ENCODE measurements around the gene JAG1.
A peak's percentile ranks its signal among the peaks of the same experiment; 100 is the strongest.

Gene JAG1

GRCh38 chr20:10666221-10667076 is 7.3 kb downstream of the JAG1 start:
- H3K4me3 ChIP-seq (ENCODE audit: control insufficient read depth, low read depth, low read length), result no peak overlapping the region
- no peak for TF ChIP-seq CTCF (conservative IDR thresholded peaks at IDR 0.05; ENCODE audit: control insufficient read depth, insufficient read depth, low read depth, low read length)
- no peak for DNase-seq (ENCODE audit: low read depth)

GRCh38 chr20:10665791-10666190 is 8.0 kb downstream of the JAG1 start:
- H3K4me3 ChIP-seq (ENCODE audit: control insufficient read depth, low read depth, low read length), result no peak overlapping the region
- no peak for TF ChIP-seq CTCF (conservative IDR thresholded peaks at IDR 0.05; ENCODE audit: control insufficient read depth, insufficient read depth, low read depth, low read length)
- DNase-seq (ENCODE audit: low read depth), result peak; percentile 47

- DNase-seq (ENCODE audit: low read depth), result no peak
- TF ChIP-seq CTCF (conservative IDR thresholded peaks at IDR 0.05; ENCODE audit: control insufficient read depth, insufficient read depth, low read depth, low read length), result no peak
- no peak overlapping the region for H3K4me3 ChIP-seq (ENCODE audit: control insufficient read depth, low read depth, low read length)
Measured at GRCh38 chr20:10665027-10665561, 8.7 kb downstream of the JAG1 start.

- DNase-seq (ENCODE audit: low read depth), result no peak
- no peak for TF ChIP-seq CTCF (conservative IDR thresholded peaks at IDR 0.05; ENCODE audit: control insufficient read depth, insufficient read depth, low read depth, low read length)
Measured at GRCh38 chr20:10663756-10664155, 10.0 kb downstream of the JAG1 start.

GRCh38 chr20:10662661-10663458 is 10.9 kb downstream of the JAG1 start:
- no peak for TF ChIP-seq CTCF (conservative IDR thresholded peaks at IDR 0.05; ENCODE audit: control insufficient read depth, insufficient read depth, low read depth, low read length)
- H3K4me3 ChIP-seq (ENCODE audit: control insufficient read depth, low read depth, low read length), result no peak overlapping the region
- DNase-seq (ENCODE audit: low read depth), result no peak

More at GRCh38 chr20:10663756-10664155, 10.0 kb downstream of the JAG1 start:
- no peak overlapping the region for H3K4me3 ChIP-seq (ENCODE audit: control insufficient read depth, low read depth, low read length)

GRCh38 chr20:10662151-10662550 is 11.6 kb downstream of the JAG1 start:
- no peak overlapping the region for H3K4me3 ChIP-seq (ENCODE audit: control insufficient read depth, low read depth, low read length)
- no peak for DNase-seq (ENCODE audit: low read depth)
- no peak for TF ChIP-seq CTCF (conservative IDR thresholded peaks at IDR 0.05; ENCODE audit: control insufficient read depth, insufficient read depth, low read depth, low read length)

Measured in fibroblast of mammary gland (primary cell).